Activated effector memory CD4-positive, alpha-beta T cell treated with anti-CD3 and anti-CD28 coated beads, Interleukin-2, amount 50 U/mL, for 16 hours (primary cell): ENCODE data around the gene CCL16.
"Not testable (repeated sequence)": the region's sequence is repeated elsewhere in the genome, so short reads cannot be mapped to it uniquely, and the experiment has no call there.

Experiments used
- DNase-seq: peaks from one replicate; pipeline ENCODE4 v3.0.0-alpha.2; 2020

CCL16 gene

GRCh38 chr17:35981246-35981645 is at the start of gene CCL16:
TSS of gene CCL16 (minus strand) at chr17:35981497. CDS start at chr17:35981420, 77 bp downstream.
- no peak for DNase-seq

GRCh38 chr17:36030956-36031355 is 49.7 kb upstream of the CCL16 start:
- DNase-seq, result no peak

GRCh38 chr17:36027761-36028160 is 46.5 kb upstream of the CCL16 start:
- DNase-seq, result no peak

GRCh38 chr17:36024106-36024869 is 43.0 kb upstream of the CCL16 start:
- DNase-seq, result no peak

GRCh38 chr17:36019423-36019822 is 38.1 kb upstream of the CCL16 start:
- no peak for DNase-seq

- DNase-seq, result no peak
Observed at GRCh38 chr17:36017799-36018198, 36.5 kb upstream of the CCL16 start, which contains the start of gene CCL23. TSS of gene CCL23 (minus strand) at chr17:36017972. CDS start at chr17:36017897, 75 bp downstream.

GRCh38 chr17:36016555-36016954 is 35.3 kb upstream of the CCL16 start:
- no peak for DNase-seq

GRCh38 chr17:36015895-36016294 is 34.6 kb upstream of the CCL16 start:
- not testable (repeated sequence) for DNase-seq

- no peak for DNase-seq
Observed at GRCh38 chr17:36014946-36015345, 33.6 kb upstream of the CCL16 start.

- DNase-seq, result no peak
Observed at GRCh38 chr17:36011201-36011600, 29.9 kb upstream of the CCL16 start.

GRCh38 chr17:36008998-36009665 is 27.8 kb upstream of the CCL16 start:
- no peak for DNase-seq

GRCh38 chr17:36004594-36005108 is 23.4 kb upstream of the CCL16 start:
- DNase-seq, result no peak

GRCh38 chr17:36002631-36003030 is 21.3 kb upstream of the CCL16 start:
- DNase-seq, result no peak

GRCh38 chr17:36001862-36002603 is 20.7 kb upstream of the CCL16 start:
- DNase-seq, result no peak

GRCh38 chr17:36001110-36001771 is 19.9 kb upstream of the CCL16 start, which contains the start of gene CCL15:
TSS of gene CCL15 (minus strand) at chr17:36001553. CDS start at chr17:36001492, 61 bp downstream.
- DNase-seq, result no peak

GRCh38 chr17:36000732-36001109 is 19.4 kb upstream of the CCL16 start:
- DNase-seq, result no peak

- no peak for DNase-seq
Observed at GRCh38 chr17:35998756-35999155, 17.5 kb upstream of the CCL16 start.

- no peak for DNase-seq
Observed at GRCh38 chr17:35998018-35998545, 16.8 kb upstream of the CCL16 start.

- not testable (repeated sequence) for DNase-seq
Observed at GRCh38 chr17:35995346-35995745, 14.0 kb upstream of the CCL16 start.

- no peak for DNase-seq
Observed at GRCh38 chr17:35991075-35991474, 9.8 kb upstream of the CCL16 start.

- DNase-seq, result no peak
Observed at GRCh38 chr17:35988164-35988563, 6.9 kb upstream of the CCL16 start.

GRCh38 chr17:35986643-35987042 is 5.3 kb upstream of the CCL16 start, which contains the start of gene CCL14:
TSS of gene CCL14 (minus strand) at chr17:35986729. CDS start at chr17:35986649, 80 bp downstream.
- DNase-seq, result no peak
